PC-9 (cell line): ENCODE results near the gene LRRC30.

Experiments
- CTCF ChIP-seq: fragments of 200-600 bp; sonication (generic); conservative IDR thresholded peaks from 2 replicates; pipeline ENCODE4 v1.6.1; 2017; ENCODE audit warnings: mixed run types, antibody characterized with exemption, mild to moderate bottlenecking, moderate library complexity
- EZH2 ChIP-seq: fragments of 200-600 bp; sonication (generic); IDR thresholded peaks from 2 replicates; pipeline ENCODE4 v1.8.0; 2017; ENCODE audit warnings: antibody characterized with exemption, low read depth

DNA sequence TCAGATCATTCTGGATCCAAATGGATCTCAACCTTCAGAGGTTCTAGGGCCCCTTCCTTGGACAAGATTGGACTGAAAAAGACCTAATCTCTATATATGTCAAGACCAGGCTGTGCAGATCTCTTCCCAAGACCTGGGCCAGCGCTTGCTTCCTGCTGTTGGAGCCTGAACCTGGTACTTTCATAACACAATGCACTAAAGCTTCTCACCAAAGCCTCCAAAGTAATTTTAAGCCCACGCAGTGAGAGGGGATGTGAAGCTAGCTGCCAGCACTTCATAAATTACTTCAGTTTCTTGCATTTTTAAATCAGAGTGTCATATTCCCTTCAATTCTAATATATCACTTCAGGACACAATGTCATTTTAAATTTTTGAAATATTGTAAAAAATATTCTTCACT is 50.7 kb downstream of the LRRC30 start:
- TF ChIP-seq EZH2 (no peak), CTCF (no peak)
